WTC11 (cell line): ENCODE data around the gene ARF6. TPM values are rescaled to one million over a fixed set of nuclear protein-coding genes. Genes with fewer than 3 reads are reported as not detected.
"Not testable (repeated sequence)": the region's sequence is repeated elsewhere in the genome, so short reads cannot be mapped to it uniquely, and the experiment has no call there.

ENCODE experiments used
- ATAC-seq: fragments of 200-7000 bp; cut with Tn5 transposase; 2 replicates; pipeline ENCODE4 v1.10.0; 2021; ENCODE audit warnings: mild to moderate bottlenecking, moderate library complexity
- CTCF ChIA-PET: fragments of 300-600 bp; sonication (Branson Sonifier 250); formaldehyde crosslinking; loops from one replicate; lab custom pipeline; 2021; ENCODE audit warnings: antibody characterized with exemption; lab: Charles Lee
- POLR2A ChIA-PET: fragments of 350-600 bp; sonication (Branson Sonifier 250); formaldehyde crosslinking; loops from one replicate; lab custom pipeline; 2021; ENCODE audit warnings: antibody characterized with exemption; lab: Charles Lee
- DNase-seq: peaks from one replicate; pipeline ENCODE4 v3.0.0; 2021; ENCODE audit warnings: low spot score
- H3K27ac Mint-ChIP-seq: 2 replicates; pipeline ENCODE4 v1.8.0; 2021; ENCODE audit warnings: mixed read lengths
- H3K27me3 Mint-ChIP-seq: 2 replicates; pipeline ENCODE4 v1.8.0; 2021; ENCODE audit warnings: low read depth, mild to moderate bottlenecking, moderate library complexity, mixed read lengths
- H3K36me3 Mint-ChIP-seq: 2 replicates; pipeline ENCODE4 v1.8.0; 2021; ENCODE audit warnings: mixed read lengths
- H3K4me1 Mint-ChIP-seq: 2 replicates; pipeline ENCODE4 v1.8.0; 2022; ENCODE audit warnings: mixed read lengths
- H3K4me3 Mint-ChIP-seq: 2 replicates; pipeline ENCODE4 v1.8.0; 2021; ENCODE audit warnings: mild to moderate bottlenecking, moderate library complexity, mixed read lengths
- H3K9me3 Mint-ChIP-seq: 2 replicates; pipeline ENCODE4 v1.8.0; 2021; ENCODE audit warnings: mixed read lengths
- ELF4 ChIP-seq: sonication (generic); formaldehyde crosslinking; IDR thresholded peaks from 2 replicates; pipeline ENCODE4 v1.8.1; 2022; ENCODE audit warnings: low read depth, mild to moderate bottlenecking, moderate library complexity, missing genetic modification reagents
- ETV6 ChIP-seq: sonication (generic); formaldehyde crosslinking; IDR thresholded peaks from 2 replicates; pipeline ENCODE4 v1.8.1; 2022; ENCODE audit warnings: mild to moderate bottlenecking, missing genetic modification reagents
- FOXP1 ChIP-seq: sonication (generic); formaldehyde crosslinking; IDR thresholded peaks from 2 replicates; pipeline ENCODE4 v1.8.0; 2022; ENCODE audit warnings: missing genetic modification reagents, mild to moderate bottlenecking, moderate library complexity, borderline replicate concordance
- GRHL2 ChIP-seq: fragments of 250-450 bp; sonication (Bioruptor Pico); IDR thresholded peaks from 2 replicates; pipeline ENCODE4 v1.8.0; 2022; ENCODE audit warnings: mild to moderate bottlenecking, moderate library complexity; ENCODE audit not compliant: insufficient replicate concordance, severe bottlenecking
- IRF2 ChIP-seq: sonication (generic); formaldehyde crosslinking; IDR thresholded peaks from 2 replicates; pipeline ENCODE4 v1.8.0; 2022; ENCODE audit warnings: low read depth, missing genetic modification reagents, borderline replicate concordance
- NFATC4 ChIP-seq: fragments of 250-450 bp; sonication (Bioruptor Pico); IDR thresholded peaks from 2 replicates; pipeline ENCODE4 v1.9.0; 2021; ENCODE audit warnings: mild to moderate bottlenecking
- RELA ChIP-seq: sonication (generic); formaldehyde crosslinking; IDR thresholded peaks from 2 replicates; pipeline ENCODE4 v1.8.1; 2022; ENCODE audit warnings: missing genetic modification reagents, mild to moderate bottlenecking, borderline replicate concordance
- ZNF671 ChIP-seq: fragments of 250-450 bp; sonication (Bioruptor Pico); IDR thresholded peaks from 2 replicates; pipeline ENCODE4 v1.8.0; 2021; ENCODE audit warnings: mild to moderate bottlenecking
- total RNA-seq: library from RNA; stranded (reverse); gene quantifications from 3 replicates; pipeline ENCODE4 v1.2.3, GENCODE V29; 2021
- TF ChIP-seq, protein P1 (sequence below): sonication (generic); formaldehyde crosslinking; IDR thresholded peaks from 2 replicates; pipeline ENCODE4 v1.8.0; 2023; ENCODE audit warnings: mild to moderate bottlenecking, missing genetic modification reagents
- TF ChIP-seq, protein P2 (sequence below): sonication (generic); formaldehyde crosslinking; IDR thresholded peaks from 2 replicates; pipeline ENCODE4 v1.8.0; 2022; ENCODE audit warnings: mild to moderate bottlenecking, missing genetic modification reagents
- TF ChIP-seq, protein P3 (sequence below): fragments of 250-450 bp; sonication (Bioruptor Pico); IDR thresholded peaks from 2 replicates; pipeline ENCODE4 v1.9.0; 2021; ENCODE audit warnings: mild to moderate bottlenecking
- TF ChIP-seq, protein P4 (sequence below): sonication (generic); formaldehyde crosslinking; IDR thresholded peaks from 2 replicates; pipeline ENCODE4 v1.8.0; 2022; ENCODE audit warnings: mild to moderate bottlenecking, missing genetic modification reagents
- TF ChIP-seq, protein P5 (sequence below): sonication (generic); formaldehyde crosslinking; IDR thresholded peaks from 2 replicates; pipeline ENCODE4 v1.8.0; 2022; ENCODE audit warnings: mild to moderate bottlenecking, missing genetic modification reagents
- TF ChIP-seq, protein P6 (sequence below): sonication (generic); formaldehyde crosslinking; IDR thresholded peaks from 2 replicates; pipeline ENCODE4 v1.8.0; 2023; ENCODE audit warnings: missing genetic modification reagents, mild to moderate bottlenecking, borderline replicate concordance
- TF ChIP-seq, protein P7 (sequence below): sonication (generic); formaldehyde crosslinking; IDR thresholded peaks from 2 replicates; pipeline ENCODE4 v1.8.1; 2022; ENCODE audit warnings: low read depth, mild to moderate bottlenecking, moderate library complexity, missing genetic modification reagents, borderline replicate concordance
- TF ChIP-seq, protein P8 (sequence below): sonication (generic); formaldehyde crosslinking; conservative IDR thresholded peaks from 2 replicates; pipeline ENCODE4 v1.8.1; 2023; ENCODE audit warnings: mild to moderate bottlenecking, low read depth, missing genetic modification reagents, moderate library complexity

Gene ARF6
- total RNA-seq, 1 experiment from 2014 or later = 55.9 TPM

DNA sequence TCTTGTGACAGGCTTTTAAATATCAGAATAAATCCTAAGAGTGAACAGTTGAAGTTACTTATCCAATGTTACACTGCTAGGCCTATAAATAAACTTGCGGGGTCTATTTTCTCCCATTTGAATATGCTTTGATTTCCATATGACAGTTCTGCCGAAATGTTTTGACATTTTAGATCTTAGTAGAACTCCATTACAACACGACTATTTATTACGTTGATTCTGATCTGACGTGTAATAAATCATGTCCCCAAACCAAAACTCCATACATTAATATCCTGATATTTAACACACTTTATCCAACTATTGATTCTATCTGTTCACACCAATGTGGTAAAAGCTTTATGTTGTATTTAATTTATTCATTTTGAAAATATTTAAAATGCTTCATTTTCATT, 24.2 kb upstream of the ARF6 start (continued):
- TF ChIP-seq, protein P1, sequence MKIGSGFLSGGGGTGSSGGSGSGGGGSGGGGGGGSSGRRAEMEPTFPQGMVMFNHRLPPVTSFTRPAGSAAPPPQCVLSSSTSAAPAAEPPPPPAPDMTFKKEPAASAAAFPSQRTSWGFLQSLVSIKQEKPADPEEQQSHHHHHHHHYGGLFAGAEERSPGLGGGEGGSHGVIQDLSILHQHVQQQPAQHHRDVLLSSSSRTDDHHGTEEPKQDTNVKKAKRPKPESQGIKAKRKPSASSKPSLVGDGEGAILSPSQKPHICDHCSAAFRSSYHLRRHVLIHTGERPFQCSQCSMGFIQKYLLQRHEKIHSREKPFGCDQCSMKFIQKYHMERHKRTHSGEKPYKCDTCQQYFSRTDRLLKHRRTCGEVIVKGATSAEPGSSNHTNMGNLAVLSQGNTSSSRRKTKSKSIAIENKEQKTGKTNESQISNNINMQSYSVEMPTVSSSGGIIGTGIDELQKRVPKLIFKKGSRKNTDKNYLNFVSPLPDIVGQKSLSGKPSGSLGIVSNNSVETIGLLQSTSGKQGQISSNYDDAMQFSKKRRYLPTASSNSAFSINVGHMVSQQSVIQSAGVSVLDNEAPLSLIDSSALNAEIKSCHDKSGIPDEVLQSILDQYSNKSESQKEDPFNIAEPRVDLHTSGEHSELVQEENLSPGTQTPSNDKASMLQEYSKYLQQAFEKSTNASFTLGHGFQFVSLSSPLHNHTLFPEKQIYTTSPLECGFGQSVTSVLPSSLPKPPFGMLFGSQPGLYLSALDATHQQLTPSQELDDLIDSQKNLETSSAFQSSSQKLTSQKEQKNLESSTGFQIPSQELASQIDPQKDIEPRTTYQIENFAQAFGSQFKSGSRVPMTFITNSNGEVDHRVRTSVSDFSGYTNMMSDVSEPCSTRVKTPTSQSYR (CRISPR knock-in tag) = no peak
- TF ChIP-seq, protein P2, sequence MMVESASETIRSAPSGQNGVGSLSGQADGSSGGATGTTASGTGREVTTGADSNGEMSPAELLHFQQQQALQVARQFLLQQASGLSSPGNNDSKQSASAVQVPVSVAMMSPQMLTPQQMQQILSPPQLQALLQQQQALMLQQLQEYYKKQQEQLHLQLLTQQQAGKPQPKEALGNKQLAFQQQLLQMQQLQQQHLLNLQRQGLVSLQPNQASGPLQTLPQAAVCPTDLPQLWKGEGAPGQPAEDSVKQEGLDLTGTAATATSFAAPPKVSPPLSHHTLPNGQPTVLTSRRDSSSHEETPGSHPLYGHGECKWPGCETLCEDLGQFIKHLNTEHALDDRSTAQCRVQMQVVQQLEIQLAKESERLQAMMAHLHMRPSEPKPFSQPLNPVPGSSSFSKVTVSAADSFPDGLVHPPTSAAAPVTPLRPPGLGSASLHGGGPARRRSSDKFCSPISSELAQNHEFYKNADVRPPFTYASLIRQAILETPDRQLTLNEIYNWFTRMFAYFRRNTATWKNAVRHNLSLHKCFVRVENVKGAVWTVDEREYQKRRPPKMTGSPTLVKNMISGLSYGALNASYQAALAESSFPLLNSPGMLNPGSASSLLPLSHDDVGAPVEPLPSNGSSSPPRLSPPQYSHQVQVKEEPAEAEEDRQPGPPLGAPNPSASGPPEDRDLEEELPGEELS (CRISPR knock-in tag) = no peak
- TF ChIP-seq ZNF671 (CRISPR knock-in tag) = no peak
- no peak for TF ChIP-seq RELA (CRISPR knock-in tag)
- TF ChIP-seq, protein P3, sequence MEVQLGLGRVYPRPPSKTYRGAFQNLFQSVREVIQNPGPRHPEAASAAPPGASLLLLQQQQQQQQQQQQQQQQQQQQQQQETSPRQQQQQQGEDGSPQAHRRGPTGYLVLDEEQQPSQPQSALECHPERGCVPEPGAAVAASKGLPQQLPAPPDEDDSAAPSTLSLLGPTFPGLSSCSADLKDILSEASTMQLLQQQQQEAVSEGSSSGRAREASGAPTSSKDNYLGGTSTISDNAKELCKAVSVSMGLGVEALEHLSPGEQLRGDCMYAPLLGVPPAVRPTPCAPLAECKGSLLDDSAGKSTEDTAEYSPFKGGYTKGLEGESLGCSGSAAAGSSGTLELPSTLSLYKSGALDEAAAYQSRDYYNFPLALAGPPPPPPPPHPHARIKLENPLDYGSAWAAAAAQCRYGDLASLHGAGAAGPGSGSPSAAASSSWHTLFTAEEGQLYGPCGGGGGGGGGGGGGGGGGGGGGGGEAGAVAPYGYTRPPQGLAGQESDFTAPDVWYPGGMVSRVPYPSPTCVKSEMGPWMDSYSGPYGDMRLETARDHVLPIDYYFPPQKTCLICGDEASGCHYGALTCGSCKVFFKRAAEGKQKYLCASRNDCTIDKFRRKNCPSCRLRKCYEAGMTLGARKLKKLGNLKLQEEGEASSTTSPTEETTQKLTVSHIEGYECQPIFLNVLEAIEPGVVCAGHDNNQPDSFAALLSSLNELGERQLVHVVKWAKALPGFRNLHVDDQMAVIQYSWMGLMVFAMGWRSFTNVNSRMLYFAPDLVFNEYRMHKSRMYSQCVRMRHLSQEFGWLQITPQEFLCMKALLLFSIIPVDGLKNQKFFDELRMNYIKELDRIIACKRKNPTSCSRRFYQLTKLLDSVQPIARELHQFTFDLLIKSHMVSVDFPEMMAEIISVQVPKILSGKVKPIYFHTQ = no peak
- TF ChIP-seq, protein P4, sequence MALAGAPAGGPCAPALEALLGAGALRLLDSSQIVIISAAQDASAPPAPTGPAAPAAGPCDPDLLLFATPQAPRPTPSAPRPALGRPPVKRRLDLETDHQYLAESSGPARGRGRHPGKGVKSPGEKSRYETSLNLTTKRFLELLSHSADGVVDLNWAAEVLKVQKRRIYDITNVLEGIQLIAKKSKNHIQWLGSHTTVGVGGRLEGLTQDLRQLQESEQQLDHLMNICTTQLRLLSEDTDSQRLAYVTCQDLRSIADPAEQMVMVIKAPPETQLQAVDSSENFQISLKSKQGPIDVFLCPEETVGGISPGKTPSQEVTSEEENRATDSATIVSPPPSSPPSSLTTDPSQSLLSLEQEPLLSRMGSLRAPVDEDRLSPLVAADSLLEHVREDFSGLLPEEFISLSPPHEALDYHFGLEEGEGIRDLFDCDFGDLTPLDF = no peak
- TF ChIP-seq, protein P5, sequence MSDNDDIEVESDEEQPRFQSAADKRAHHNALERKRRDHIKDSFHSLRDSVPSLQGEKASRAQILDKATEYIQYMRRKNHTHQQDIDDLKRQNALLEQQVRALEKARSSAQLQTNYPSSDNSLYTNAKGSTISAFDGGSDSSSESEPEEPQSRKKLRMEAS (CRISPR knock-in tag) = no peak
- TF ChIP-seq, protein P6, sequence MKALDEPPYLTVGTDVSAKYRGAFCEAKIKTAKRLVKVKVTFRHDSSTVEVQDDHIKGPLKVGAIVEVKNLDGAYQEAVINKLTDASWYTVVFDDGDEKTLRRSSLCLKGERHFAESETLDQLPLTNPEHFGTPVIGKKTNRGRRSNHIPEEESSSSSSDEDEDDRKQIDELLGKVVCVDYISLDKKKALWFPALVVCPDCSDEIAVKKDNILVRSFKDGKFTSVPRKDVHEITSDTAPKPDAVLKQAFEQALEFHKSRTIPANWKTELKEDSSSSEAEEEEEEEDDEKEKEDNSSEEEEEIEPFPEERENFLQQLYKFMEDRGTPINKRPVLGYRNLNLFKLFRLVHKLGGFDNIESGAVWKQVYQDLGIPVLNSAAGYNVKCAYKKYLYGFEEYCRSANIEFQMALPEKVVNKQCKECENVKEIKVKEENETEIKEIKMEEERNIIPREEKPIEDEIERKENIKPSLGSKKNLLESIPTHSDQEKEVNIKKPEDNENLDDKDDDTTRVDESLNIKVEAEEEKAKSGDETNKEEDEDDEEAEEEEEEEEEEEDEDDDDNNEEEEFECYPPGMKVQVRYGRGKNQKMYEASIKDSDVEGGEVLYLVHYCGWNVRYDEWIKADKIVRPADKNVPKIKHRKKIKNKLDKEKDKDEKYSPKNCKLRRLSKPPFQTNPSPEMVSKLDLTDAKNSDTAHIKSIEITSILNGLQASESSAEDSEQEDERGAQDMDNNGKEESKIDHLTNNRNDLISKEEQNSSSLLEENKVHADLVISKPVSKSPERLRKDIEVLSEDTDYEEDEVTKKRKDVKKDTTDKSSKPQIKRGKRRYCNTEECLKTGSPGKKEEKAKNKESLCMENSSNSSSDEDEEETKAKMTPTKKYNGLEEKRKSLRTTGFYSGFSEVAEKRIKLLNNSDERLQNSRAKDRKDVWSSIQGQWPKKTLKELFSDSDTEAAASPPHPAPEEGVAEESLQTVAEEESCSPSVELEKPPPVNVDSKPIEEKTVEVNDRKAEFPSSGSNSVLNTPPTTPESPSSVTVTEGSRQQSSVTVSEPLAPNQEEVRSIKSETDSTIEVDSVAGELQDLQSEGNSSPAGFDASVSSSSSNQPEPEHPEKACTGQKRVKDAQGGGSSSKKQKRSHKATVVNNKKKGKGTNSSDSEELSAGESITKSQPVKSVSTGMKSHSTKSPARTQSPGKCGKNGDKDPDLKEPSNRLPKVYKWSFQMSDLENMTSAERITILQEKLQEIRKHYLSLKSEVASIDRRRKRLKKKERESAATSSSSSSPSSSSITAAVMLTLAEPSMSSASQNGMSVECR = no peak

DNA sequence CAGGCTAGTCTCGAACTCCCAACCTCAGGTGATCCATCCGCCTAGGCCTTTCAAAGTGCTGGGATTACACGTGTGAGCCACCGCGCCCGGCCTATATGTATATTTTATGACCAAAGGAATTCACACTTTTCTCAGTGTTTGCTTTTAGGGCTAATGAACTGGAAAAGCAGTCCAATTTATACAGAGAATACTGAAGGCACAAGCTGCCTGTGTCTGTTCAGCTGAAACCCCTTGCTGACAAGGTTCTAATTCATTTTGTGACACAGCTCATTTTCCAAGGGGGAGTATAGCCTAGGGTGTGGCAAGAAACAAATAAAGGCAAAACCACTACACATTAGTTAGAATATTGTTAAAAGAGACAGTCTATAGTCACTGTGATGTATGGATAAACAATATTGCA, 22.0 kb upstream of the ARF6 start:
- Mint-ChIP-seq H3K27me3 (0 out of 2 replicates have a peak, but pooled peaks cover 3% of the 10 kb centered on the region), H3K36me3 (no peaks in the 10 kb centered on the region), H3K9me3 (peaks cover 8% of the 10 kb centered on the region), H3K4me1 (peaks cover 11% of the 10 kb centered on the region), H3K27ac (no peak overlapping the region), H3K4me3 (no peak overlapping the region)
- ATAC-seq (no peak), DNase-seq (no peak)
- no peak for TF ChIP-seq ETV6 (CRISPR knock-in tag)
- TF ChIP-seq NFATC4 = no peak
- TF ChIP-seq GRHL2 (CRISPR knock-in tag) = no peak
- TF ChIP-seq, protein P7, sequence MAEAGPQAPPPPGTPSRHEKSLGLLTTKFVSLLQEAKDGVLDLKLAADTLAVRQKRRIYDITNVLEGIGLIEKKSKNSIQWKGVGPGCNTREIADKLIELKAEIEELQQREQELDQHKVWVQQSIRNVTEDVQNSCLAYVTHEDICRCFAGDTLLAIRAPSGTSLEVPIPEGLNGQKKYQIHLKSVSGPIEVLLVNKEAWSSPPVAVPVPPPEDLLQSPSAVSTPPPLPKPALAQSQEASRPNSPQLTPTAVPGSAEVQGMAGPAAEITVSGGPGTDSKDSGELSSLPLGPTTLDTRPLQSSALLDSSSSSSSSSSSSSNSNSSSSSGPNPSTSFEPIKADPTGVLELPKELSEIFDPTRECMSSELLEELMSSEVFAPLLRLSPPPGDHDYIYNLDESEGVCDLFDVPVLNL (CRISPR knock-in tag) = no peak
- TF ChIP-seq FOXP1 (CRISPR knock-in tag) = no peak
- TF ChIP-seq, protein P8, sequence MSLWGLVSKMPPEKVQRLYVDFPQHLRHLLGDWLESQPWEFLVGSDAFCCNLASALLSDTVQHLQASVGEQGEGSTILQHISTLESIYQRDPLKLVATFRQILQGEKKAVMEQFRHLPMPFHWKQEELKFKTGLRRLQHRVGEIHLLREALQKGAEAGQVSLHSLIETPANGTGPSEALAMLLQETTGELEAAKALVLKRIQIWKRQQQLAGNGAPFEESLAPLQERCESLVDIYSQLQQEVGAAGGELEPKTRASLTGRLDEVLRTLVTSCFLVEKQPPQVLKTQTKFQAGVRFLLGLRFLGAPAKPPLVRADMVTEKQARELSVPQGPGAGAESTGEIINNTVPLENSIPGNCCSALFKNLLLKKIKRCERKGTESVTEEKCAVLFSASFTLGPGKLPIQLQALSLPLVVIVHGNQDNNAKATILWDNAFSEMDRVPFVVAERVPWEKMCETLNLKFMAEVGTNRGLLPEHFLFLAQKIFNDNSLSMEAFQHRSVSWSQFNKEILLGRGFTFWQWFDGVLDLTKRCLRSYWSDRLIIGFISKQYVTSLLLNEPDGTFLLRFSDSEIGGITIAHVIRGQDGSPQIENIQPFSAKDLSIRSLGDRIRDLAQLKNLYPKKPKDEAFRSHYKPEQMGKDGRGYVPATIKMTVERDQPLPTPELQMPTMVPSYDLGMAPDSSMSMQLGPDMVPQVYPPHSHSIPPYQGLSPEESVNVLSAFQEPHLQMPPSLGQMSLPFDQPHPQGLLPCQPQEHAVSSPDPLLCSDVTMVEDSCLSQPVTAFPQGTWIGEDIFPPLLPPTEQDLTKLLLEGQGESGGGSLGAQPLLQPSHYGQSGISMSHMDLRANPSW (CRISPR knock-in tag) = no peak
- no peak for TF ChIP-seq ELF4 (CRISPR knock-in tag)
- TF ChIP-seq IRF2 (CRISPR knock-in tag) = no peak
- ChIA-PET POLR2A (no interaction called here), CTCF (no interaction called here)

DNA sequence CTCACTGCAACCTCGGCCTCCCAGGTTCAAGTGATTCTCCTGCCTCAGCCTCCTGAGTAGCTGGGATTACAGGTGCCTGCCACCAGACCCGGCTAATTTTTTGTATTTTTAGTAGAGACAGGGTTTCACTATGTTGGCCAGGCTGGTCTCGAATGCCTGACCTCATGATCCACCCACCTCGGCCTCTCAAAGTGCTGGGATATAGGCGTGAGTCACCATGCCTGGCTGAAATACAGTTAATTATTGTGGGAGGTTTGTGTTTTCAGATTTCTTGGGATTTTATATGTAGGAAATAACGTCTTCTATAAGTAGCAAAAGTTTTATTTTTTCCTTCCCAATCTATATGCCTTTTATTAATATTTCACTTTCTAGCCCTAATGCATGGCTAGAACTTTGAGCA, 19.3 kb upstream of the ARF6 start:
- ATAC-seq = not testable (repeated sequence)

More for the DNA sequence above, 19.3 kb upstream of the ARF6 start:
- H3K36me3 Mint-ChIP-seq, DNase-seq, H3K27me3 Mint-ChIP-seq, CTCF ChIA-PET, H3K4me1 Mint-ChIP-seq, H3K4me3 Mint-ChIP-seq, H3K27ac Mint-ChIP-seq, POLR2A ChIA-PET, H3K9me3 Mint-ChIP-seq: not testable (repeated sequence)
